GM18517 (cell line): ENCODE measurements around the gene PHLDB1.
A peak's percentile ranks its signal among the peaks of the same experiment; 100 is the strongest.
"Not testable (repeated sequence)": the region's sequence is repeated elsewhere in the genome, so short reads cannot be mapped to it uniquely, and the experiment has no call there.

Source experiments
- ATAC-seq: cut with Tn5 transposase; IDR thresholded peaks from one replicate; pipeline ENCODE4 v1.9.1; 2021; ENCODE audit warnings: mild to moderate bottlenecking, moderate library complexity; ENCODE audit not compliant: unreplicated experiment

Gene PHLDB1

DNA sequence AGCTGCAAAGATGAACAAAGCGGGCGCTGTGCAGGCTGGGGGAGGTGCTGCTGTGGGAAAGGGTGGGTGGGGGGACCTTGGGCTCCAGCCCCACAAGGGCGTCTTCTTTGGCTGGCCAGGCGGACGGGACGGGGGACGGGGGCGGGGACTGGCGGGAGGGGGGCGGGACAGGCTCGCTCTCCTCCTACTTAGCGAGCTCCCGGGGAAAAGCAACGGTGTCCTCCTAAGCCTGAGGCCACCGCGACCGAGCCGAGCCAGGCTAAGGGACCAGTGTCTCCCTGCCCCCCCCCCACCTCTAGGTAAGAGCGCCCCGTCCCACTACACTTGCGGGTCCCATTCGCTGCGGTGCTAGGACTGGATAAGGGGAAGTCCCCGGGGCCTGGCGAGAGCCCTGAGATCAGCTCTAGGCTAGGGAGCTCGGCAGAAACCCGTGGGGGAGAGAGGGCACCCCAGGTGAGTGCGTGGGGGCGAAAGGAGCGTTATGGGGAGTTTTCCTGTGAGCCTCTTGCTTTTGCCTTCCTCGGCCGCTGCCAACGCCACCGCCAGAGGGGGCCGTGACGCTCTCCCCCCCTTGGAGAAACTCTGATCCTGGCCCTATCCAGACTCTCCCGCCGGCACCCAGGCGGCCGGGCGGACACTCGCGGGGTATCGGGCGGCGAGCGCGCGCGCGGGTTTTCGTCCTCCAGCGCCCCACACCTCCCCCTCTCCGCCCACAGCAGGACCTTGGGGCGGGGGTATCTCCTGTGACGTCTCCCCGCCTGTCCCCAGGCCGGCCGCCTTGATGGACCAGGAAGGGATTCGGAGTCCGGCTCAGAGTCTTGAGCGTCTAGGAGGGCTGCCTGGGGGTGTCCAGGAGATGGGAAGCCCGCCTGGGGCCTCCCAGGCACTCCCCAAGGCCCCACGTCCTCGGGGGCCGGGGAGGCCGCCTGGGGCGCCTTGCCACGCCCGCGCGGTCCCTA lies at the start of gene PHLDB1:
TSS of gene PHLDB1 (plus strand) at position 215 of the 959 bp plus-strand sequence. CDS start 6,222 bp downstream, outside the sequence.
- ATAC-seq = no peak

DNA sequence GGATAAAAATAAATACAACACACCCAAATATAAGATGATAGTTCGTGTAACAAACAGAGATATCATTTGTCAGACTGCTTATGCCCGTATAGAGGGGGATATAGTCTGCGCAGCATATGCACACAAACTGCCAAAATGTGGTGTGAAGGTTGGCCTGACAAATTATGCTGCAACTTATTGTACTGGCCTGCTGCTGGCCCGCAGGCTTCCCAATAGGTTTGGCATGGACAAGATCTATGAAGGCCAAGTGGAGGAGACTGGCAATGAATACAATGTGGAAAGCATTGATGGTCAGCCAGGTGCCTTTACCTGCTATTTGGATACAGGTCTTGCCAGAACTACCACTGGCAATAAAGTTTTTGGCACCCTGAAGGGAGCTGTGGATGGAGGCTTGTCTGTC lies 46.6 kb upstream of the PHLDB1 start:
- no peak for ATAC-seq

- no peak for ATAC-seq
Measured at GRCh38 chr11:118565051-118565450, 42.4 kb upstream of the PHLDB1 start.

DNA sequence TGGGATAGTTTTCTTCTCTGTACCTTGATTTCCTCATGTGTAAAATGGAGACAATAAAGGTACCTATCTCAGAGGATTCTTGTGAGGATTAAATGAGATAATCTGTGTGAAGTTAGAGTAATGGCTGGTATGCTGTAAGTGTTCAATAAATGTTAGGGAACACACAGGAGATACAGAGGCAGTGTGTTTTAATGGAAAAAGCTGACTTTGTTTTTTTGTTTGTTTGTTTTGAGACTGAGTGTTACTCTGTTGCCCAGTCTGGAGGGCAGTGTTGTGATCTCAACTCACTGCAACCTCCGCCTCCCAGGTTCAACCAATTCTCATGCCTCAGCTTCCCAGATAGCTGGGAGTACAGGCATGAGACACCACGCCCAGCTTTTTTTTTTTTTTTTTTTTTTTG lies 37.7 kb upstream of the PHLDB1 start:
- no peak for ATAC-seq

GRCh38 chr11:118570787-118571186 lies 36.6 kb upstream of the PHLDB1 start:
- no peak for ATAC-seq

DNA sequence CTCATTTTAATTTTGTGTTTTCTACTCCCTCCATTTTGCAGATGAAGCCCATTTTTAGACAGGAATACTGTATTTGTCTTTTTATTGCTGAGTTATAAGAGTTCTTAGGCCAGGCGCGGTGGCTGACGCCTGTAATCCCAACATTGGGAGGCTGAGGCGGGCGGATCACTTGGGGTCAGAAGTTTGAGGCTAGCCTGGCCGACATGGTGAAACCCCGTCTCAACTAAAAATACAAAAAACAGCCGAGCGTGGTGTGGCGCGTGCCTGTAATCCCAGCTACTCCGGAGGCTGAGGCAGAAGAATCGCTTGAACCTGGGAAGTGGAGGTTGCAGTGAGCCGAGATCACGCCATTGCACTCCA lies 35.7 kb upstream of the PHLDB1 start:
- not testable (repeated sequence) for ATAC-seq

- ATAC-seq = peak; percentile 52
Measured at GRCh38 chr11:118572061-118572980, 35.1 kb upstream of the PHLDB1 start, which contains the start of gene ARCN1. Gene ARCN1 (plus strand): TSS chr11:118572409. CDS start chr11:118572548, 139 bp downstream.

- ATAC-seq = no peak
Measured at GRCh38 chr11:118572981-118573550, 34.3 kb upstream of the PHLDB1 start.

GRCh38 chr11:118574636-118575035 lies 32.8 kb upstream of the PHLDB1 start:
- ATAC-seq = no peak

DNA sequence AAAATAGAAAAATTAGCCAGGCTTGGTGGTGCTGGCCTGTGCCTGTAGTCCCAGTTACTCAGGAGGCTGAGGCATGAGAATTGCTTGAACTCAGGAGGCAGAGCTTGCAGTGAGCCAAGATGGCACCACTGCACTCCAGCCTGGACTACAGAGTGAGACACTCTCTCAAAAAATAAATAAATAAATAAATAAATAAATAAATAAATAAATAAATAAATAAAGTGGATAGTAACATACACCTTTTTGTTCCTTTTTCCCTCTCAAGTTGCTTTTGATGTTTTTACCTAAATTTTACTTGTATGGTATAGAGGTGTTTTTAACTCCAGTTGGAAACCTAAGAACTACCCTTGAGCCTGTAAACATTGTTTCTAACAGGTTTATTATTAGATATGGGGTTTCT lies 29.4 kb upstream of the PHLDB1 start:
- ATAC-seq = not testable (repeated sequence)

DNA sequence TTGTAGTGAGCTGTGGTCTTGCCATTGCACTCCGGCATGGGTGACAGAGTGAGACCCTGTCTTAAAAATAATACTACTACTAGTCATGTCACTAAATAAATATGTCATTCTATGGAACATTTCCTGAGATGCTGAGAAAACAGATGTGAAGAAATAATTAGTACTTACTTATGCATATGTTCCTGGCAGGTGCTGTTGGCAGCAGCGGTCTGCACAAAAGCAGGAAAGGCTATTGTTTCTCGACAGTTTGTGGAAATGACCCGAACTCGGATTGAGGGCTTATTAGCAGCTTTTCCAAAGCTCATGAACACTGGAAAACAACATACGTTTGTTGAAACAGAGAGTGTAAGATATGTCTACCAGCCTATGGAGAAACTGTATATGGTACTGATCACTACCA lies 26.4 kb upstream of the PHLDB1 start:
- no peak for ATAC-seq

GRCh38 chr11:118587952-118588351 lies 19.5 kb upstream of the PHLDB1 start:
- ATAC-seq = no peak

DNA sequence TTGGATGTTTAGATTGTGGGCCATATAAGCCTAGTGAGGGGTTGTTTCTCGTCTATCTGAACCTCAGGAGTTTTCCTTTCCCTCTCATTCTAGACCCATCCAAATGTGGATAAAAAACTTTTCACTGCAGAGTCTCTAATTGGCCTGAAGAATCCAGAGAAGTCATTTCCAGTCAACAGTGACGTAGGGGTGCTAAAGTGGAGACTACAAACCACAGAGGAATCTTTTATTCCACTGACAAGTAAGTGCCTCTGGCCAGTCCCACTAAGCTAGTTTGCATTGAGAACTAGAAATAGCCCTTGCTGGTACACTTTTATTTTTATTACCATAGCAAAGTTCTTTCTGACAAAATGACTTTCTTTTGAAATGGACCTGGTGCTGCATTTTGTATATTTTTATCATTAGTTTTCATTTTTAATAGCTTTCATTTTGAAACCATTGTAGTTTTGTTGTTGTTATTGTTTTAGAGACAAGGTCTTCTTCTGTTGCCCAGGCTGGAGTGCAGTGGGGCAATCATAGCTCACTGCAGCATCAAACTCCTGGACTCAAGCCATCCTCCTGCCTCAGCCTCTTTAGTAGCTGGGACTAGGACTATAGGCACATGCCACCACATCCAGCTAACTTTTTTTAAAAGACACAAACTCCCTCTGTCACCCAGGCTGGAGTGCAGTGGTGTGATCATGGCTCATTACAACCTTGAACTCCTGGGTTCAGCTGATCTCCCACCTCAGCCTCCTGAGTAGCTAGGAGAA lies 14.6 kb upstream of the PHLDB1 start:
- no peak for ATAC-seq

DNA sequence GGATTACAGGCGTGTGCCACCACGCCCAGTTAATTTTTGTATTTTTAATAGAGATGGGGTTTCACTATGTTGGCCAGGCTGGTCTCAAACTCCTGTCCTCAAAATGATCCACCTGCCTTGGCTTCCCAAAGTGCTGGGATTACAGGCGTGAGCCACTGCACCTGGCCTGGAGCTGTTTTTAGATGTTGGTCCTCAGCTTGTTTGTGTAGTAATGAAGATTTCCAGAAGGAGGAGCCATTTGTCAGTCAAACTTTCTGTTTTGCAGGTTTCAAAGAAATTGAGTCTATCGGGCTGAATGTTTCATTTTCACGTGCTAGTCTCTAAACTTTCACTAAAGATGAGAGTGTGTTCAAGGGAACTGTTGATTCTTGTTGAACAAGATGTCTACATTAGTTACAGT lies 12.4 kb upstream of the PHLDB1 start:
- ATAC-seq = not testable (repeated sequence)

DNA sequence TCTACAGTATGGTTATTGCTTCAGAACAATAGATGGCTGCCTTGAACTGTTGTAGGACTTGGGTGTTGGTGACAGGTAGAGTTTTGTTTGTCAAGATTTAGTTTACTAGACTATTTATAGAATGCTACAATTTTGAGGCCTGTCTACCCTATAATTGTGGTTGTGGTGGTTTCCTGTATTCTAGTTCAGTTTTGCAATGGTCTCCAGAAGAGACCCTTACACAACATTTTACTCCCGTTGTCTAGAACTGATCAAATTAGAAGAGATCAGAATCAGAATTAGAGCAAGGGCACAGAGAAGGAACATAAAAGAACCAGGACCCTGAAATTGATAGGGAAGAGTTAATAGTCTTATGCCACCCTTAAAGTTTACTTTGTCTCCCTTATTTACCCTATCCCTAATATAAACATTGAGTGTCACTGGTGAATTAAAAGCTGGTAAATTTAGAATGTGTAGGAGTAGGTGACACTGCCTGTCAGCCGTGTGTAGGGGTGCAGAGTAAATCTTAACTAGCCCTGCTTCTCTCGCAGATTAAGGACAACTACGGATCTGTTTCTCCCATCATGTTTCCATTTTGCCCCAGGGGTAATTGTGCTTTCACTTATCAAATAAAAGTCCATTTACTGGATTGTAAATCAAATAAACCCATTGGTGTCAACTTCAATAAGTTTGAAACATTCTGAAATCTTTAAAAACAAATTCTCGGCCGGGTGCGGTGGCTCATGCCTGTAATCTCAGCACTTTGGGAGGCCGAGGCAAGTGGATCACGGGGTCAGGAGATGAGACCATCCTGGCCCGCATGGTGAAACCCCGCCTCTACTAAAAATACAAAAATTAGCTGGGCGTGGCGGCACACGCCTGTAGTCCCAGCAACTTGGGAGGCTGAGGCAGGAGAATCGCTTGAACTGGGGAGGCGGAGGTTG lies 10.9 kb upstream of the PHLDB1 start:
- no peak for ATAC-seq

DNA sequence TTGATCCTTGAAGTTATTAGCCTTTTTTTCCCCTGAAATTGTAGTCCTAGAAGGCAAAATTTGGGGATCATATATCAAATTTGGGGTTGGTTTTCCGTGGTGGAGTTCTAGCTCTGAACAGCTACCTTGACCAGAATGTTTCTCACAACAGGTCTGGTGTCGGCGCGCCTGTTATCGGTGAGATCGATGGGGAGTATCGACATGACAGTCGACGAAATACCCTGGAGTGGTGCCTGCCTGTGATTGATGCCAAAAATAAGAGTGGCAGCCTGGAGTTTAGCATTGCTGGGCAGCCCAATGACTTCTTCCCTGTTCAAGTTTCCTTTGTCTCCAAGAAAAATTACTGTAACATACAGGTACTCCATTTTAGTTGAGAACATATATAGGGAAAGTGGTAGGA lies 9.9 kb upstream of the PHLDB1 start:
- ATAC-seq = no peak

GRCh38 chr11:118602331-118602730 lies 5.1 kb upstream of the PHLDB1 start:
- no peak for ATAC-seq

GRCh38 chr11:118603709-118604108 lies 3.7 kb upstream of the PHLDB1 start:
- not testable (repeated sequence) for ATAC-seq

- ATAC-seq = no peak
Measured at GRCh38 chr11:118604566-118604965, 2.8 kb upstream of the PHLDB1 start.
